Activated CD8-positive, alpha-beta memory T cell treated with anti-CD3 and anti-CD28 coated beads for 36 hours (primary cell): ENCODE data around the gene FAM83G. TPM values are rescaled to one million over a fixed set of nuclear protein-coding genes. Genes with fewer than 3 reads are reported as not detected.
"Not testable (repeated sequence)": the region's sequence is repeated elsewhere in the genome, so short reads cannot be mapped to it uniquely, and the experiment has no call there.

Experiments
- CTCF ChIA-PET: fragments of 350-600 bp; sonication (Branson Sonifier 250); formaldehyde crosslinking; loops from one replicate; lab custom pipeline; 2021; ENCODE audit warnings: antibody characterized with exemption; lab: Charles Lee
- POLR2A ChIA-PET: fragments of 350-600 bp; sonication (Branson Sonifier 250); formaldehyde crosslinking; loops from one replicate; lab custom pipeline; 2021; ENCODE audit warnings: antibody characterized with exemption; lab: Charles Lee
- total RNA-seq, 2 experiments: library from RNA; stranded (reverse); gene quantifications; one replicate each; pipeline ENCODE4 v1.2.3, GENCODE V29; 2021

FAM83G gene
- total RNA-seq, 2 experiments from 2014 or later = 11.2 to 11.6 TPM

- POLR2A ChIA-PET = no interaction called here
- CTCF ChIA-PET = no interaction called here
Observed at GRCh38 chr17:18962494-18962815, 42.1 kb downstream of the FAM83G start.

- POLR2A ChIA-PET = interaction anchor here (1.0 kb wide), 1 partner anchor 43 kb away, joined by 3 read pairs; the partner anchor contains the start of gene FAM83G
- CTCF ChIA-PET = interaction anchor here (0.6 to 1.9 kb wide), 14 partner anchors 8 to 605 kb away, joined by 3 to 9 read pairs (median 4); partner anchors contain the start of gene SLC5A10
Observed at GRCh38 chr17:18961634-18962493, 42.7 kb downstream of the FAM83G start.

- ChIA-PET CTCF (interaction anchor here (0.6 to 1.9 kb wide), 20 partner anchors 9 to 604 kb away, joined by 3 to 14 read pairs (median 4); partner anchors contain the start of genes FAM83G and SLC5A10), POLR2A (interaction anchor here (1.0 kb wide), 1 partner anchor 44 kb away, joined by 3 read pairs; the partner anchor contains the start of gene FAM83G)
Observed at GRCh38 chr17:18960803-18961511, 43.6 kb downstream of the FAM83G start.

GRCh38 chr17:18960241-18960665 lies 44.3 kb downstream of the FAM83G start:
- CTCF ChIA-PET = interaction anchor here (1.0 to 1.9 kb wide), 11 partner anchors 8 to 542 kb away, joined by 3 to 14 read pairs (median 5); partner anchors contain the start of genes FAM83G and SLC5A10

GRCh38 chr17:18959845-18960240 lies 44.7 kb downstream of the FAM83G start:
- CTCF ChIA-PET = interaction anchor here (1.5 to 1.9 kb wide), 2 partner anchors 43 to 349 kb away, joined by 3 to 14 read pairs; partner anchors contain the start of gene FAM83G
- POLR2A ChIA-PET = no interaction called here

More at GRCh38 chr17:18960241-18960665, 44.3 kb downstream of the FAM83G start:
- POLR2A ChIA-PET = no interaction called here

GRCh38 chr17:18959071-18959844 lies 45.3 kb downstream of the FAM83G start:
- CTCF ChIA-PET = interaction anchor here (1.9 kb wide), 1 partner anchor 44 kb away, joined by 14 read pairs; the partner anchor contains the start of gene FAM83G
- POLR2A ChIA-PET = no interaction called here

GRCh38 chr17:18958611-18959010 lies 46.0 kb downstream of the FAM83G start:
- ChIA-PET POLR2A (no interaction called here), CTCF (no interaction called here)

- CTCF ChIA-PET = no interaction called here
- POLR2A ChIA-PET = no interaction called here
Observed at GRCh38 chr17:18957831-18958230, 46.7 kb downstream of the FAM83G start.

GRCh38 chr17:18956581-18956980 lies 48.0 kb downstream of the FAM83G start:
- ChIA-PET CTCF (no interaction called here), POLR2A (no interaction called here)

- POLR2A ChIA-PET, CTCF ChIA-PET: not testable (repeated sequence)
Observed at GRCh38 chr17:18956021-18956420, 48.5 kb downstream of the FAM83G start.

- ChIA-PET POLR2A (interaction anchor here (0.6 kb wide), 1 partner anchor 28 kb away, joined by 7 read pairs; no protein-coding TSS in a partner anchor), CTCF (interaction anchor here (0.7 kb wide), 1 partner anchor 143 kb away, joined by 3 read pairs; no protein-coding TSS in a partner anchor)
Observed at GRCh38 chr17:18955009-18955408, 49.6 kb downstream of the FAM83G start.

GRCh38 chr17:18954321-18954720 lies 50.2 kb downstream of the FAM83G start:
- POLR2A ChIA-PET = no interaction called here
- CTCF ChIA-PET = interaction anchor here (0.7 kb wide), 1 partner anchor 143 kb away, joined by 3 read pairs; no protein-coding TSS in a partner anchor

GRCh38 chr17:18953231-18953728 lies 51.3 kb downstream of the FAM83G start:
- ChIA-PET POLR2A (no interaction called here), CTCF (no interaction called here)

- CTCF ChIA-PET = interaction anchor here (0.8 kb wide), 1 partner anchor 9 kb away, joined by 4 read pairs; no protein-coding TSS in a partner anchor
- POLR2A ChIA-PET = no interaction called here
Observed at GRCh38 chr17:18951941-18952842, 52.4 kb downstream of the FAM83G start, which contains the start of gene SLC5A10. TSS of gene SLC5A10 (plus strand) at chr17:18952165. CDS start at chr17:18952206, 41 bp downstream.

- ChIA-PET POLR2A (no interaction called here), CTCF (interaction anchor here (0.8 to 1.1 kb wide), 2 partner anchors 10 to 72 kb away, joined by 3 to 4 read pairs; no protein-coding TSS in a partner anchor)
Observed at GRCh38 chr17:18950944-18951905, 53.3 kb downstream of the FAM83G start.

GRCh38 chr17:18950346-18950745 lies 54.2 kb downstream of the FAM83G start:
- POLR2A ChIA-PET = no interaction called here
- CTCF ChIA-PET = interaction anchor here (1.1 kb wide), 1 partner anchor 72 kb away, joined by 3 read pairs; no protein-coding TSS in a partner anchor
